GM12878 (cell line): ENCODE measurements around the gene CNNM3. TPM values are rescaled to one million over a fixed set of nuclear protein-coding genes. Genes with fewer than 3 reads are reported as not detected.

Experiments
- ATAC-seq: fragments of 200-7000 bp; cut with Tn5 transposase; 3 replicates; pipeline ENCODE4 v1.9.1; 2020; ENCODE audit warnings: mild to moderate bottlenecking, moderate library complexity
- BruUV-seq: library from RNA; stranded (reverse); fragments of 400-500 nt; replicated peaks from 2 replicates; lab custom pipeline; 2021; lab: Mats Ljungman, UMichigan
- CTCF ChIA-PET: fragments of 300-600 bp; sonication (Branson Sonifier 250); formaldehyde crosslinking; extraction: SDS; loops from one replicate; lab custom pipeline; 2021; ENCODE audit warnings: inconsistent platforms; lab: Yijun Ruan, JAX
- POLR2A ChIA-PET: fragments of 350-600 bp; formaldehyde crosslinking; extraction: SDS; loops from one replicate; lab custom pipeline; 2021; ENCODE audit warnings: inconsistent platforms; lab: Charles Lee
- RAD21 ChIA-PET: fragments of 300-600 bp; sonication (Branson Sonifier 250); formaldehyde crosslinking; loops from one replicate; lab custom pipeline; 2023; ENCODE audit warnings: antibody characterized with exemption; ENCODE audit not compliant: unreplicated experiment; lab: Charles Lee
- SMC1A ChIA-PET: fragments of 300-600 bp; sonication (Branson Sonifier 250); formaldehyde crosslinking; loops from one replicate; lab custom pipeline; 2023; ENCODE audit not compliant: unreplicated experiment, uncharacterized antibody; lab: Charles Lee
- DNase-seq: peaks from one replicate; pipeline ENCODE4 v3.0.0-alpha.2; 2011; ENCODE audit warnings: low read depth, low spot score
- FAIRE-seq: peaks from 3 replicates; lab custom pipeline; 2011; peaks lifted over from hg19 to GRCh38; lab: Jason Lieb, UNC
- H2AFZ ChIP-seq: 2 replicates; pipeline ENCODE4 v1.6.0; 2011; ENCODE audit warnings: low read depth, low read length, control low read depth; ENCODE audit not compliant: control insufficient read depth
- H3K27ac ChIP-seq: 2 replicates; pipeline ENCODE4 v1.5.1; 2011; ENCODE audit warnings: control low read depth; ENCODE audit not compliant: control insufficient read depth, insufficient read depth
- H3K27me3 ChIP-seq, 2 experiments: replicated peaks in 1 of 2; 2 replicates each; pipeline versions ENCODE4 v1.6.0 to v1.6.1; 2011; ENCODE audit warnings: low read length in 1 of 2; ENCODE audit not compliant: control insufficient read depth in 2 of 2, insufficient read depth in 2 of 2
- H3K36me3 ChIP-seq, 2 experiments: 2 replicates each; pipeline ENCODE4 v1.5.1; 2011; ENCODE audit warnings: low read length in 1 of 2; ENCODE audit not compliant: control insufficient read depth in 2 of 2, insufficient read depth in 2 of 2
- H3K4me1 ChIP-seq: 2 replicates; pipeline ENCODE4 v1.6.1; 2011; ENCODE audit warnings: mild to moderate bottlenecking, low read length, moderate library complexity, mixed read lengths; ENCODE audit not compliant: control insufficient read depth, insufficient read depth
- H3K4me2 ChIP-seq: 2 replicates; pipeline ENCODE4 v1.6.0; 2011; ENCODE audit warnings: control low read depth; ENCODE audit not compliant: control insufficient read depth, insufficient read depth
- H3K4me3 ChIP-seq: fragments of 200-600 bp; sonication (generic); 2 replicates; pipeline ENCODE4 v1.5.1; 2016
- H3K79me2 ChIP-seq: 2 replicates; pipeline ENCODE4 v1.6.0; 2011; ENCODE audit warnings: low read length; ENCODE audit not compliant: control insufficient read depth, insufficient read depth
- H3K9ac ChIP-seq: 2 replicates; pipeline ENCODE4 v1.8.0; 2011; ENCODE audit warnings: low read length, control low read depth, mixed read lengths; ENCODE audit not compliant: control insufficient read depth, insufficient read depth
- H3K9me3 ChIP-seq: replicated peaks from 3 replicates; pipeline ENCODE4 v1.5.1; 2011; ENCODE audit warnings: mild to moderate bottlenecking, low read length; ENCODE audit not compliant: control insufficient read depth, insufficient read depth
- H4K20me1 ChIP-seq: 2 replicates; pipeline ENCODE4 v1.6.0; 2011; ENCODE audit not compliant: control insufficient read depth, insufficient read depth
- BCL11A ChIP-seq: IDR thresholded peaks from 2 replicates; pipeline ENCODE4 v1.6.1; 2011; ENCODE audit warnings: low read depth, low read length
- EP300 ChIP-seq, 2 experiments: fragments of 150-350 bp in 1 of 2; IDR thresholded peaks; 2 replicates each; pipeline ENCODE4 v1.6.1; 2011 to 2012; ENCODE audit warnings: low read depth in 2 of 2, low read length in 2 of 2, borderline replicate concordance in 1 of 2, improper control_type of control experiment in 1 of 2, inconsistent platforms in 1 of 2; ENCODE audit not compliant: control insufficient read depth in 1 of 2
- HDAC6 ChIP-seq: fragments of 200-600 bp; sonication (generic); IDR thresholded peaks from one replicate; pipeline ENCODE4 v1.8.0; 2017; ENCODE audit warnings: antibody characterized with exemption; ENCODE audit not compliant: unreplicated experiment
- HDGF ChIP-seq: fragments of 450-650 bp; IDR thresholded peaks from 2 replicates; pipeline ENCODE4 v1.6.1; 2016; ENCODE audit warnings: antibody characterized with exemption
- MYB ChIP-seq: fragments of 150-350 bp; IDR thresholded peaks from 2 replicates; pipeline ENCODE4 v1.6.1; 2014; ENCODE audit warnings: mild to moderate bottlenecking, low read depth, low read length, borderline replicate concordance
- NFYB ChIP-seq: IDR thresholded peaks from 2 replicates; pipeline ENCODE4 v1.6.1; 2011; ENCODE audit warnings: low read depth, mild to moderate bottlenecking, low read length, improper control_type of control experiment, moderate library complexity; ENCODE audit not compliant: insufficient read depth
- STAT1 ChIP-seq: fragments of 450-650 bp; conservative IDR thresholded peaks from 2 replicates; pipeline ENCODE4 v1.6.1; 2014; ENCODE audit warnings: antibody characterized with exemption, mild to moderate bottlenecking
- USF2 ChIP-seq: IDR thresholded peaks from 2 replicates; pipeline ENCODE4 v1.6.1; 2011; ENCODE audit warnings: low read depth, low read length, improper control_type of control experiment, borderline replicate concordance
- WGBS: methylation state at CpG from one replicate; pipeline ENCODE4 v1.1.6; 2016; ENCODE audit warnings: low lambda C conversion rate; ENCODE audit not compliant: insufficient replicate concordance, insufficient coverage; ENCODE audit errors: missing lambda C conversion rate; 5-methylcytosine and 5-hydroxymethylcytosine counted together
- in situ Hi-C: fragments of 300-500 bp; cut with MboI; formaldehyde crosslinking; loops from 9 replicates; pipeline ENCODE4 v1.14.3; 2018; ENCODE audit warnings: mixed read lengths
- intact Hi-C: fragments of 100-400 bp; cut with micrococcal nuclease; formaldehyde crosslinking; loops from one replicate; pipeline ENCODE4 v1.14.2; 2022; ENCODE audit not compliant: unreplicated experiment
- polyA plus RNA-seq, 11 experiments: library from polyadenylated mRNA; depleted of rRNA in 4 of 11; unstranded in 6 of 11; stranded (reverse) in 5 of 11; fragments of >200 nt; fragmentation: Nextera tagmentation in 4 of 11; fragmentation: Illumina TruSeq in 1 of 11; extraction: Ambion mirVana in 4 of 11; extraction: Trizol in 1 of 11; gene quantifications; 1 replicate in 1 of 11; 2 replicates in 10 of 11; pipeline versions ENCODE4 v1.2.1 to v1.2.3, GENCODE V29; 2011 to 2016; ENCODE audit warnings: inconsistent platforms in 2 of 11, missing spikeins in 2 of 11, low read depth in 1 of 11
- total RNA-seq, 4 experiments: library from RNA; depleted of rRNA in 3 of 4; stranded (reverse); fragments of >200 nt in 3 of 4; fragmentation: Illumina TruSeq in 1 of 4; extraction: Trizol in 1 of 4; gene quantifications; 2 replicates each; pipeline versions ENCODE4 v1.2.1 to v1.2.3, GENCODE V29; 2013 to 2021

The CNNM3 gene
- total and polyA plus RNA-seq, 10 of the 15 experiments (the other 5 are each of a cell fraction or from before 2014, with no cell fraction given), result 0.72 to 14.3 (median 4.0) TPM

DNA sequence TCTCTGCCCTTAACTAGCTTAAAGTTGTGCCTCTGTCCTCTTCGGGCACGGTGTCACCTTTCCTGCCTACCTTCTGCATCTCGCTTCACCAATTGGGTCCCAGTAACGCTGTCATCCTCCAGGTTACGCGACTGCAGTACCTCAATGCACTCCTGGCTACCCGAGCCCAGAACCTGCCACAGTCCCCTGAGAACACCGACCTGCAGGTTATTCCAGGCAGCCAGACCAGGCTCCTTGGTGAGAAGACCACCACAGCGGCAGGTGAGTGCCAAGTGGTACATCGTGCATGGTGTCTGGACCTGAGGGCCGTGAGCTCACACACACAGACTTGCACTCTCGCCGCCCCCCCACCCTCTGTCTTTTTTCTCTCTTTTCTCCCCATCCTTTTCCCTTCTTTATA is 12.8 kb downstream of the CNNM3 start:
- no peaks in the 10 kb centered on the region for H3K9me3 ChIP-seq
- no peaks in the 10 kb centered on the region for H3K79me2 ChIP-seq
- H3K4me2 ChIP-seq, result no peak overlapping the region
- FAIRE-seq, result no peak
- H3K36me3 ChIP-seq, result peaks cover 7 to 28% of the 10 kb centered on the region in 2 experiments; a peak in 3 of 4 replicates
- no peaks in the 10 kb centered on the region for H3K4me1 ChIP-seq
- no peaks in the 10 kb centered on the region for H3K27me3 ChIP-seq
- BruUV-seq, result no TSS peak
- 98% methylated on average over 13 of the region's 13 CpGs for WGBS
- H3K9ac ChIP-seq, result no peak overlapping the region
- no peak overlapping the region for H3K27ac ChIP-seq
- TF ChIP-seq EP300 (IDR thresholded peaks at IDR 0.05; ENCODE audit: borderline replicate concordance in 1 of 2, control insufficient read depth in 1 of 2, low read depth in 2 of 2, low read length in 2 of 2), result no peak
- TF ChIP-seq HDAC6, result no peak
- TF ChIP-seq STAT1, result no peak
- no peak for TF ChIP-seq NFYB
- no peak for TF ChIP-seq USF2
- TF ChIP-seq BCL11A, result no peak
- TF ChIP-seq HDGF, result no peak
- no peak for TF ChIP-seq MYB
- no peak for ATAC-seq
- H2AFZ ChIP-seq, result no peak overlapping the region
- H3K4me3 ChIP-seq, result no peak overlapping the region
- H4K20me1 ChIP-seq, result no peaks in the 10 kb centered on the region
- intact Hi-C loops (no loop called here), in situ Hi-C loops (no loop called here)
- RAD21 ChIA-PET, result no interaction called here
- SMC1A ChIA-PET, result no interaction called here
- CTCF ChIA-PET, result no interaction called here
- POLR2A ChIA-PET, result no interaction called here
- DNase-seq, result no peak
